PC-9 (cell line): ENCODE results near the gene DAZAP2. TPM values are rescaled to one million over a fixed set of nuclear protein-coding genes. Genes with fewer than 3 reads are reported as not detected.

Experiments used
- BruUV-seq: library from RNA; stranded (reverse); fragments of 400-500 nt; replicated peaks from 2 replicates; lab custom pipeline; 2021; lab: Mats Ljungman, UMichigan
- CTCF ChIA-PET: fragments of 300-600 bp; sonication (Branson Sonifier 250); formaldehyde crosslinking; loops from one replicate; lab custom pipeline; 2022; ENCODE audit warnings: antibody characterized with exemption; lab: Charles Lee
- POLR2A ChIA-PET: fragments of 300-600 bp; sonication (Branson Sonifier 250); formaldehyde crosslinking; loops from one replicate; lab custom pipeline; 2022; ENCODE audit warnings: antibody characterized with exemption; ENCODE audit not compliant: unreplicated experiment; lab: Charles Lee
- DNase-seq, 2 experiments: peaks; one replicate each; pipeline versions ENCODE4 v3.0.0 to v3.0.0-alpha.2; 2015 to 2022; ENCODE audit warnings: mixed read lengths in 1 of 2
- H2AFZ ChIP-seq: fragments of 200-600 bp; sonication (generic); 2 replicates; pipeline ENCODE4 v1.8.1; 2017; ENCODE audit warnings: antibody characterized with exemption
- H3F3A ChIP-seq: fragments of 200-600 bp; sonication (generic); 2 replicates; pipeline ENCODE4 v1.8.1; 2017; ENCODE audit warnings: antibody characterized with exemption, mild to moderate bottlenecking, low read depth; ENCODE audit not compliant: insufficient read depth
- H3K27ac ChIP-seq: fragments of 200-600 bp; sonication (generic); 2 replicates; pipeline ENCODE4 v1.6.1; 2016; ENCODE audit warnings: mixed run types
- H3K27me3 ChIP-seq: fragments of 200-600 bp; sonication (generic); 2 replicates; pipeline ENCODE4 v1.6.1; 2016; ENCODE audit warnings: low read depth, mixed run types; ENCODE audit not compliant: insufficient read depth
- H3K36me3 ChIP-seq: fragments of 200-600 bp; sonication (generic); 2 replicates; pipeline ENCODE4 v1.6.1; 2016; ENCODE audit warnings: low read depth, mixed run types
- H3K4me1 ChIP-seq: fragments of 200-600 bp; sonication (generic); replicated peaks from 2 replicates; pipeline ENCODE4 v1.6.1; 2016; ENCODE audit warnings: mixed run types; ENCODE audit not compliant: insufficient read depth
- H3K4me2 ChIP-seq: fragments of 200-600 bp; sonication (generic); 2 replicates; pipeline ENCODE4 v1.6.1; 2017; ENCODE audit warnings: mixed run types
- H3K4me3 ChIP-seq: fragments of 200-600 bp; sonication (generic); 2 replicates; pipeline ENCODE4 v1.6.1; 2016; ENCODE audit warnings: mixed run types
- H3K79me2 ChIP-seq: fragments of 200-600 bp; sonication (generic); 2 replicates; pipeline ENCODE4 v1.6.1; 2017; ENCODE audit warnings: low read depth, mixed run types
- H3K9me2 ChIP-seq: fragments of 200-600 bp; sonication (generic); 2 replicates; pipeline ENCODE4 v1.8.1; 2017; ENCODE audit warnings: mild to moderate bottlenecking; ENCODE audit not compliant: insufficient read depth
- H3K9me3 ChIP-seq: fragments of 200-600 bp; sonication (generic); 2 replicates; pipeline ENCODE4 v1.8.1; 2016; ENCODE audit warnings: low read depth; ENCODE audit not compliant: insufficient read depth
- H4K20me1 ChIP-seq: fragments of 200-600 bp; sonication (generic); 2 replicates; pipeline ENCODE4 v1.8.1; 2017; ENCODE audit not compliant: insufficient read depth
- CTCF ChIP-seq: fragments of 200-600 bp; sonication (generic); conservative IDR thresholded peaks from 2 replicates; pipeline ENCODE4 v1.6.1; 2017; ENCODE audit warnings: mixed run types, antibody characterized with exemption, mild to moderate bottlenecking, moderate library complexity
- EZH2 ChIP-seq: fragments of 200-600 bp; sonication (generic); IDR thresholded peaks from 2 replicates; pipeline ENCODE4 v1.8.0; 2017; ENCODE audit warnings: antibody characterized with exemption, low read depth
- intact Hi-C: fragments of 100-400 bp; cut with micrococcal nuclease; formaldehyde crosslinking; loops from one replicate; pipeline ENCODE4 v1.10.0; 2022; ENCODE audit not compliant: unreplicated experiment
- total RNA-seq: library from RNA; stranded (reverse); gene quantifications from 2 replicates; pipeline ENCODE4 v1.2.3, GENCODE V29; 2021

The DAZAP2 gene
- total RNA-seq, 1 experiment from 2014 or later, result 154 TPM

GRCh38 chr12:51246254-51246853, 7.7 kb downstream of the DAZAP2 start:
- DNase-seq, result no peak
- intact Hi-C loops, result loop anchor here (10.0 kb wide), 1 partner anchor 482 kb away; the partner anchor contains the start of gene ATF1
- Histone ChIP-seq H3F3A (peaks cover 32% of the 10 kb centered on the region), H3K27me3 (no peaks in the 10 kb centered on the region), H4K20me1 (peaks cover 5% of the 10 kb centered on the region; the same call in 1 of the 2 replicates), H3K79me2 (no peaks in the 10 kb centered on the region), H3K4me1 (peaks cover under 1% of the 10 kb centered on the region; the same call in 1 of the 2 replicates), H2AFZ (no peak overlapping the region), H3K9me3 (no peaks in the 10 kb centered on the region), H3K4me3 (no peak overlapping the region), H3K4me2 (no peak overlapping the region), H3K27ac (no peak overlapping the region), H3K36me3 (peaks cover 9% of the 10 kb centered on the region), H3K9me2 (no peaks in the 10 kb centered on the region)
- BruUV-seq, result no TSS peak
- POLR2A ChIA-PET, result no interaction called here
- CTCF ChIA-PET, result no interaction called here
- TF ChIP-seq EZH2 (no peak), CTCF (no peak)

- Histone ChIP-seq H3K27ac (no peak overlapping the region), H3K36me3 (peaks cover 9% of the 10 kb centered on the region; the same call in 1 of the 2 replicates), H3F3A (peaks cover 30% of the 10 kb centered on the region), H3K4me1 (no peaks in the 10 kb centered on the region), H2AFZ (no peak overlapping the region), H3K9me3 (no peaks in the 10 kb centered on the region), H4K20me1 (peaks cover 9% of the 10 kb centered on the region; the same call in 1 of the 2 replicates), H3K79me2 (peaks cover 6% of the 10 kb centered on the region; the same call in 1 of the 2 replicates), H3K27me3 (no peaks in the 10 kb centered on the region), H3K9me2 (no peaks in the 10 kb centered on the region), H3K4me3 (no peak overlapping the region), H3K4me2 (no peak overlapping the region)
- POLR2A ChIA-PET, result no interaction called here
- CTCF ChIA-PET, result no interaction called here
- no peak for DNase-seq
- BruUV-seq, result no TSS peak
- TF ChIP-seq CTCF, result no peak
- TF ChIP-seq EZH2, result no peak
- intact Hi-C loops, result loop anchor here (10.0 kb wide), 1 partner anchor 483 kb away; the partner anchor contains the start of gene ATF1
Measured at GRCh38 chr12:51247523-51248206, 9.0 kb downstream of the DAZAP2 start.

- CTCF ChIA-PET, result no interaction called here
- DNase-seq, result no peak
- no peak overlapping the region for H3K27ac ChIP-seq
- peaks cover 5% of the 10 kb centered on the region; the same call in 1 of the 2 replicates for H3K36me3 ChIP-seq
- H3F3A ChIP-seq, result no peaks in the 10 kb centered on the region
- no peak overlapping the region for H3K4me2 ChIP-seq
- BruUV-seq, result no TSS peak
- peaks cover 16% of the 10 kb centered on the region for H4K20me1 ChIP-seq
- H3K27me3 ChIP-seq, result no peaks in the 10 kb centered on the region
- H3K9me3 ChIP-seq, result no peaks in the 10 kb centered on the region
- POLR2A ChIA-PET, result interaction anchor here (0.6 kb wide), 1 partner anchor 1338 kb away, joined by 3 read pairs; no protein-coding TSS in a partner anchor
- intact Hi-C loops, result loop anchor here (5.0 kb wide), 1 partner anchor 206 kb away; the partner anchor contains the start of gene LETMD1
- H3K4me3 ChIP-seq, result no peak overlapping the region
- no peaks in the 10 kb centered on the region for H3K4me1 ChIP-seq
- H2AFZ ChIP-seq, result no peak overlapping the region
- no peaks in the 10 kb centered on the region for H3K9me2 ChIP-seq
- TF ChIP-seq CTCF (no peak), EZH2 (no peak)
- H3K79me2 ChIP-seq, result peaks cover 14% of the 10 kb centered on the region; the same call in 1 of the 2 replicates
Measured at GRCh38 chr12:51253276-51253675, 14.7 kb downstream of the DAZAP2 start.
